ENCODE results near the gene PNPLA7. TPM values are rescaled to one million over a fixed set of nuclear protein-coding genes. Genes with fewer than 3 reads are reported as not detected.
"Not testable (repeated sequence)": the region's sequence is repeated elsewhere in the genome, so short reads cannot be mapped to it uniquely, and the experiment has no call there.

PNPLA7 gene
- total and polyA plus RNA-seq, 8 donors = 3.5 to 51.3 (median 16.6) TPM

DNA sequence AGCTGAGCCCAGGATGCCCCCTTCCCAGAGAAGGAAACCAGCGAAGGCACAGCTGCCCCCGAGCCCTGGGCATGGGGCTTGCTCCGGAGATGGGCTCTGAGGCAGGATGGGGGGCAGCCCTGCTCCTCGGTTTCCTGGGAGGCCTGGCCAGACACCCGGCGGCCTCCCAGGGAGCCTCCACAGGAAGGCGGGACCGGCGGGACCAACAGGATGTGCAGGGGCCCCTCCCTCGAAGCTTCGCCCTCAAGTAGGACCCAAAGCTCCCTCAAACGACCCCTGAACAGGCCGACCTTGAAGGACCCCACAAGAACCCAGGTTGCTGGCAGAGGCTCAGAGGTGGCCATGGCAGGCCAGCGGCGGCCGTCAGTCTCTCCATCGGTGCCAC is 138.9 kb downstream of the PNPLA7 start:
- Histone ChIP-seq H3K27me3 (peaks cover 0 to 19% (median 5%) of the 10 kb centered on the region in 3 donors), H3K4me1 (peaks cover 27 to 55% (median 51%) of the 10 kb centered on the region in 4 donors), H3K27ac (peak overlapping the region; percentile 45 to 88 (median 76)), H3K4me3 (peak overlapping the region in 2 of 4 donors; percentile 10 to 31), H3K9me3 (no peaks in the 10 kb centered on the region), H3K36me3 (no peaks in the 10 kb centered on the region)
- 17 to 37% (median 26%) methylated on average over 11 to 17 of the region's 17 CpGs; no CpG with 5 or more reads in 1 of the 5 donors for WGBS, 5 donors
- no peak for DNase-seq
- intact Hi-C loops (cut with DNase I; ENCODE audit: low total_unique reads) = no loop called here
- TF ChIP-seq, protein P1, sequence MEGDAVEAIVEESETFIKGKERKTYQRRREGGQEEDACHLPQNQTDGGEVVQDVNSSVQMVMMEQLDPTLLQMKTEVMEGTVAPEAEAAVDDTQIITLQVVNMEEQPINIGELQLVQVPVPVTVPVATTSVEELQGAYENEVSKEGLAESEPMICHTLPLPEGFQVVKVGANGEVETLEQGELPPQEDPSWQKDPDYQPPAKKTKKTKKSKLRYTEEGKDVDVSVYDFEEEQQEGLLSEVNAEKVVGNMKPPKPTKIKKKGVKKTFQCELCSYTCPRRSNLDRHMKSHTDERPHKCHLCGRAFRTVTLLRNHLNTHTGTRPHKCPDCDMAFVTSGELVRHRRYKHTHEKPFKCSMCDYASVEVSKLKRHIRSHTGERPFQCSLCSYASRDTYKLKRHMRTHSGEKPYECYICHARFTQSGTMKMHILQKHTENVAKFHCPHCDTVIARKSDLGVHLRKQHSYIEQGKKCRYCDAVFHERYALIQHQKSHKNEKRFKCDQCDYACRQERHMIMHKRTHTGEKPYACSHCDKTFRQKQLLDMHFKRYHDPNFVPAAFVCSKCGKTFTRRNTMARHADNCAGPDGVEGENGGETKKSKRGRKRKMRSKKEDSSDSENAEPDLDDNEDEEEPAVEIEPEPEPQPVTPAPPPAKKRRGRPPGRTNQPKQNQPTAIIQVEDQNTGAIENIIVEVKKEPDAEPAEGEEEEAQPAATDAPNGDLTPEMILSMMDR (IDR thresholded peaks at IDR 0.05) = no peak
- TF ChIP-seq POLR2A (IDR thresholded peaks at IDR 0.05) (no peak), POLR2AphosphoS5 (IDR thresholded peaks at IDR 0.05) (no peak), EP300 (IDR thresholded peaks at IDR 0.05) (no peak)

DNA sequence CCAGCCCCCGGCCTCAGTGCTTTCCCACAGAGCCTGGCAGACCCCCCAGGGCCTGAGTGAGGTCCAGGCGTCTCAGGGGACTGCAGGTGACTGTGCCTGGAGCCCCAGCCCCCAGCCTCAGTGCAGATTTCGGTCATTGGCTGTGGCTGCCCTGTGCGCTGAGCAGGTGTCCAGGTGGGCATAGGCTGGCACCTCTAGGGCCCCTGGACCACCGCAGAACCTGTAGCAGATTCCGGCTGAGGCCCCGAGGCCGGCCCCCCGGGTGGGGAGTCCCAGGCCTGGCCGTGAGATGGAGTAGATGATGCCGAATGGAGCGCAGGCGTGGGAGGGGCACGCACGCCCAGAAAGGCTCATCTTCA is 139.3 kb downstream of the PNPLA7 start:
- 77 to 90% (median 87%) methylated on average over 5 to 15 of the region's 15 CpGs for WGBS, 5 donors
- intact Hi-C loops (cut with DNase I; ENCODE audit: low total_unique reads) = no loop called here
- H3K27me3 ChIP-seq = peaks cover 0 to 19% (median 5%) of the 10 kb centered on the region in 3 donors
- H3K9me3 ChIP-seq = no peaks in the 10 kb centered on the region
- H3K27ac ChIP-seq = peak overlapping the region in 4 of 5 donors; percentile 15 to 88 (median 64)
- H3K4me3 ChIP-seq = peak overlapping the region in 1 of 4 donors; percentile 31
- peaks cover 29 to 59% (median 54%) of the 10 kb centered on the region in 4 donors for H3K4me1 ChIP-seq
- TF ChIP-seq POLR2A (IDR thresholded peaks at IDR 0.05) = no peak
- H3K36me3 ChIP-seq = no peaks in the 10 kb centered on the region
- DNase-seq = no peak

DNA sequence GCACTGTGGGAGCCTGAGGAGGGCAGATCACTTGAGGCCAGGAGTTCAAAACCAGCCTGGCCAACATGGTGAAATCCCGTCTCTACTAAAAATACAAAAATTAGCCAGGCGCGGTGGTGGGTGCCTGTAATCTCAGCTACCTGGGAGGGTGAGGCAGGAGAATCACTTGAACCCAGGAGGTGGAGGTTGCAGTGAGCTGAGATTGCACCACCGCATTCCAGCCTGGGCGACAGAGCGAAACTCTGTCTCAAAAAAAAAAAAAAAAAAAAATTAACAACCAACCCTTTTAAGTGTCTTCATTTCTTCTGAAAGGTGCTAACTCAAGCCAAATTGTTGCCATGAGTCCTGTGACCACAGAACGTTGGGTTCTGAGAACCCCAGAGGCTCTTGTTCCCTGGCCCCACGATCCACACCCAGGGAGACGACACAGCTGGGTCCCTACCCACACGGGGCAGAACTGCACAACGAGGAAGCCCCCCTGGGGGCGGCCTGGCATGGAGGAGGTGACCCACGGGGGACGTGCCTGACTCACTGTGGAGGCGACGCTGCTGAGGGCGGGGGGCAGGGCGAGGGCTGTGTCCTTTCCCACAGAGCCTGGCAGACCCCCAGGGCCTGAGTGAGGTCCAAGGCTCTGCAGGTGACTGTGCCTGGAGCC is 139.8 kb downstream of the PNPLA7 start:
- H3K4me3 ChIP-seq; DNase-seq; H3K9me3 ChIP-seq; intact Hi-C loops (cut with DNase I; ENCODE audit: low total_unique reads); H3K36me3 ChIP-seq: not testable (repeated sequence)
- peaks cover 0 to 19% (median 5%) of the 10 kb centered on the region in 3 donors for H3K27me3 ChIP-seq
- peaks cover 29 to 63% (median 54%) of the 10 kb centered on the region in 4 donors for H3K4me1 ChIP-seq
- WGBS, 5 donors = 82 to 88% (median 87%) methylated on average over 10 to 18 of the region's 18 CpGs
- peak overlapping the region in 2 of 5 donors; percentile 76 to 88 for H3K27ac ChIP-seq

Other genes with a start within 250 kb of the PNPLA7 start
- 100 to 1,000 TPM in 1 of 5 donors, 10 to 100 TPM in 2, 1 to 10 TPM in 2; 1.2 to 323 (median 14.6) TPM for gene NRARP, start 248.1 kb downstream of the PNPLA7 start, total RNA-seq
- gene NRARP, start 248.1 kb downstream of the PNPLA7 start, polyA plus RNA-seq = 1 to 10 TPM; 1.5 to 2.7 (median 2.0) TPM
- 100 to 1,000 TPM in 1 of 5 donors, 10 to 100 TPM in 4; 12.9 to 105 (median 28.1) TPM for gene EXD3, start 127.2 kb downstream of the PNPLA7 start, total RNA-seq
- gene EXD3, start 127.2 kb downstream of the PNPLA7 start, polyA plus RNA-seq = 10 to 100 TPM; 17.4 to 27.3 (median 20.7) TPM
- gene NOXA1, start 127.0 kb downstream of the PNPLA7 start, total RNA-seq = 10 to 100 TPM in 2 of 5 donors, 1 to 10 TPM in 3; 3.5 to 43.2 (median 8.3) TPM
- gene NOXA1, start 127.0 kb downstream of the PNPLA7 start, polyA plus RNA-seq = 10 to 100 TPM; 14.4 to 20.5 (median 15.1) TPM
- 10 to 100 TPM in 2 of 5 donors, 1 to 10 TPM in 1, under 1 TPM in 2; 0.89 to 37.9 (median 5.9) TPM for gene ENTPD8, start 109.0 kb downstream of the PNPLA7 start, total RNA-seq
- 10 to 100 TPM in 1 of 3 donors, 1 to 10 TPM in 2; 2.8 to 16.2 (median 7.6) TPM for gene ENTPD8, start 109.0 kb downstream of the PNPLA7 start, polyA plus RNA-seq
- 10 to 100 TPM; 11.7 to 84.9 (median 56.6) TPM for gene NSMF, start 91.1 kb downstream of the PNPLA7 start, total RNA-seq
- 10 to 100 TPM; 20.3 to 45.4 (median 28.9) TPM for gene NSMF, start 91.1 kb downstream of the PNPLA7 start, polyA plus RNA-seq
- gene MRPL41, start 1.5 kb upstream of the PNPLA7 start, total RNA-seq = 100 to 1,000 TPM in 1 of 5 donors, 10 to 100 TPM in 4; 23.3 to 282 (median 88.1) TPM
- 100 to 1,000 TPM; 115 to 183 (median 181) TPM for gene MRPL41, start 1.5 kb upstream of the PNPLA7 start, polyA plus RNA-seq
- 100 to 1,000 TPM in 1 of 5 donors, 10 to 100 TPM in 4; 14.3 to 134 (median 25.5) TPM for gene DPH7, start 28.5 kb upstream of the PNPLA7 start, total RNA-seq
- 10 to 100 TPM; 14.9 to 39.6 (median 20.0) TPM for gene DPH7, start 28.5 kb upstream of the PNPLA7 start, polyA plus RNA-seq
- 10 to 100 TPM in 4 of 5 donors, 1 to 10 TPM in 1; 9.4 to 40.6 (median 31.9) TPM for gene ZMYND19, start 40.1 kb upstream of the PNPLA7 start, total RNA-seq
- 10 to 100 TPM; 17.0 to 30.0 (median 21.1) TPM for gene ZMYND19, start 40.1 kb upstream of the PNPLA7 start, polyA plus RNA-seq
- gene ARRDC1, start 55.3 kb upstream of the PNPLA7 start, total RNA-seq = 100 to 1,000 TPM in 4 of 5 donors, 10 to 100 TPM in 1; 31.8 to 185 (median 148) TPM
- 100 to 1,000 TPM in 2 of 3 donors, 10 to 100 TPM in 1; 93.5 to 134 (median 128) TPM for gene ARRDC1, start 55.3 kb upstream of the PNPLA7 start, polyA plus RNA-seq
- gene EHMT1, start 68.6 kb upstream of the PNPLA7 start, total RNA-seq = 100 to 1,000 TPM in 3 of 5 donors, 10 to 100 TPM in 2; 77.3 to 419 (median 104) TPM
- 10 to 100 TPM; 23.9 to 34.7 (median 24.9) TPM for gene EHMT1, start 68.6 kb upstream of the PNPLA7 start, polyA plus RNA-seq

All from stomach (tissue), 9 donors.